ENCODE measurements around the gene HSDL1. TPM values are rescaled to one million over a fixed set of nuclear protein-coding genes. Genes with fewer than 3 reads are reported as not detected.

HSDL1 gene
- total and polyA plus RNA-seq, 2 donors (not counting 1 experiment from before 2014, with no cell fraction given), result 12.4 to 30.8 TPM

GRCh38 chr16:84075376-84075775 lies 69.6 kb downstream of the HSDL1 start:
- Histone ChIP-seq H3K4me2 (replicated peaks; ENCODE audit: low read depth, low read length, poor library complexity, severe bottlenecking) (no peak overlapping the region), H3K9ac (ENCODE audit: low read length) (no peak overlapping the region), H3K79me2 (ENCODE audit: control insufficient read depth, insufficient read depth, low read length) (peaks cover 36% of the 10 kb centered on the region), H2AFZ (ENCODE audit: insufficient read depth, low read depth, low read length, poor library complexity, severe bottlenecking) (no peak overlapping the region), H3K4me1 (ENCODE audit: control insufficient read depth in 2 of 2, insufficient read depth in 2 of 2, low read length in 2 of 2) (no peaks in the 10 kb centered on the region), H3K9me3 (ENCODE audit: control extremely low read depth in 1 of 3, control insufficient read depth in 2 of 3, insufficient read depth in 1 of 3, low read length in 2 of 3) (no peaks in the 10 kb centered on the region), H4K20me1 (ENCODE audit: control insufficient read depth, insufficient read depth, low read length, poor library complexity, severe bottlenecking) (peaks cover 47% of the 10 kb centered on the region), H3K27me3 (replicated peaks in 1 of 4; ENCODE audit: control extremely low read depth in 1 of 4, control insufficient read depth in 3 of 4, insufficient read depth in 4 of 4, low read length in 3 of 4) (no peaks in the 10 kb centered on the region), H3K4me3 (ENCODE audit: control extremely low read depth in 1 of 5, extremely low read depth in 1 of 5, insufficient read depth in 1 of 5, low read depth in 2 of 5, low read length in 4 of 5) (no peak overlapping the region), H3K36me3 (replicated peaks in 1 of 2; ENCODE audit: control extremely low read depth in 1 of 2, control insufficient read depth in 1 of 2, extremely low read depth in 1 of 2, insufficient read depth in 2 of 2, low read length in 1 of 2) (peaks cover 1 to 86% of the 10 kb centered on the region in 2 experiments), H3K27ac (ENCODE audit: low read length in 2 of 2) (no peak overlapping the region)
- TF ChIP-seq EZH2 (IDR thresholded peaks at IDR 0.05; ENCODE audit: borderline replicate concordance, insufficient read depth, low read depth, low read length, poor library complexity, severe bottlenecking), result no peak
- TF ChIP-seq CTCF (IDR thresholded peaks at IDR 0.05), result no peak
- Mint-ChIP-seq H3K27me3 (no peaks in the 10 kb centered on the region), H3K4me3 (no peak overlapping the region), H3K27ac (no peak overlapping the region), H3K4me1 (no peaks in the 10 kb centered on the region), H3K9me3 (ENCODE audit: insufficient read depth) (no peaks in the 10 kb centered on the region)
- ATAC-seq (ENCODE audit: low read depth), result no peak
- 98% methylated on average over 6 of the region's 11 CpGs for WGBS (ENCODE audit: insufficient coverage)
- CTCF ChIA-PET, result interaction anchor here (1.1 kb wide), 1 partner anchor 249 kb away, joined by 3 read pairs; no protein-coding TSS in a partner anchor
- intact Hi-C loops (cut with micrococcal nuclease), result no loop called here
- no peak for DNase-seq
- POLR2A ChIA-PET, result no interaction called here

DNA sequence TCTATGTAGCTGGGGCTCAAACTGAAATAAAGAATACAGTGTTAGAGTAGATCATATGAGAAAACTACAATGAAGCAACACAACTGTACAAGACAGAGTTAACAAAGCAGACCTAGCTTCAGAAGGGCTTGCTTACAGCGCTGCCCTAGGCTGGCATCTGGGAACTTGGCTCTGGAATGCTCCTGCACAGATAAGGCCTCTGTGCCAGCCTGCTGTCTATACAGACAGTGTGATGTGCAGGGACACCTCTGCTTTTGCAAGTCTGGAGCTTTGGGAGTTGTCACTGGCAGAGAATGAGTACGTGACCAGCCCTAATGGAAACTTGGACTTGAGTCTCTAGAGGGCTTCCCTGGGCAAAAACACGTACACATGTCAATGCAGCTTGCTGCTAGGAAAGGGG lies 70.3 kb downstream of the HSDL1 start:
- Mint-ChIP-seq H3K4me1 (no peaks in the 10 kb centered on the region), H3K27me3 (no peaks in the 10 kb centered on the region), H3K4me3 (no peak overlapping the region), H3K9me3 (ENCODE audit: insufficient read depth) (no peaks in the 10 kb centered on the region), H3K27ac (no peak overlapping the region)
- TF ChIP-seq EZH2 (IDR thresholded peaks at IDR 0.05; ENCODE audit: borderline replicate concordance, insufficient read depth, low read depth, low read length, poor library complexity, severe bottlenecking) (no peak), CTCF (IDR thresholded peaks at IDR 0.05) (no peak)
- Histone ChIP-seq H3K79me2 (ENCODE audit: control insufficient read depth, insufficient read depth, low read length) (peaks cover 31% of the 10 kb centered on the region), H3K9ac (ENCODE audit: low read length) (no peak overlapping the region), H2AFZ (ENCODE audit: insufficient read depth, low read depth, low read length, poor library complexity, severe bottlenecking) (no peak overlapping the region), H3K27me3 (replicated peaks in 1 of 4; ENCODE audit: control extremely low read depth in 1 of 4, control insufficient read depth in 3 of 4, insufficient read depth in 4 of 4, low read length in 3 of 4) (no peaks in the 10 kb centered on the region), H4K20me1 (ENCODE audit: control insufficient read depth, insufficient read depth, low read length, poor library complexity, severe bottlenecking) (peaks cover 41% of the 10 kb centered on the region), H3K4me2 (replicated peaks; ENCODE audit: low read depth, low read length, poor library complexity, severe bottlenecking) (no peak overlapping the region), H3K27ac (ENCODE audit: low read length in 2 of 2) (no peak overlapping the region), H3K36me3 (replicated peaks in 1 of 2; ENCODE audit: control extremely low read depth in 1 of 2, control insufficient read depth in 1 of 2, extremely low read depth in 1 of 2, insufficient read depth in 2 of 2, low read length in 1 of 2) (peaks cover 1 to 86% of the 10 kb centered on the region in 2 experiments), H3K4me3 (ENCODE audit: control extremely low read depth in 1 of 5, extremely low read depth in 1 of 5, insufficient read depth in 1 of 5, low read depth in 2 of 5, low read length in 4 of 5) (no peak overlapping the region), H3K9me3 (ENCODE audit: control extremely low read depth in 1 of 3, control insufficient read depth in 2 of 3, insufficient read depth in 1 of 3, low read length in 2 of 3) (no peaks in the 10 kb centered on the region), H3K4me1 (ENCODE audit: control insufficient read depth in 2 of 2, insufficient read depth in 2 of 2, low read length in 2 of 2) (no peaks in the 10 kb centered on the region)
- CTCF ChIA-PET, result interaction anchor here (1.1 kb wide), 1 partner anchor 249 kb away, joined by 3 read pairs; no protein-coding TSS in a partner anchor
- no peak for ATAC-seq (ENCODE audit: low read depth)
- WGBS (ENCODE audit: insufficient coverage), result 95% methylated on average over 3 of the region's 3 CpGs
- intact Hi-C loops (cut with micrococcal nuclease), result no loop called here
- no peak for DNase-seq
- POLR2A ChIA-PET, result no interaction called here

Other genes with a start within 250 kb of the HSDL1 start
- gene MLYCD, start 246.1 kb downstream of the HSDL1 start, total RNA-seq, result 16.8 and 17.1 TPM in 2 replicates
- gene MLYCD, start 246.1 kb downstream of the HSDL1 start, polyA plus RNA-seq, result 2.3 and 2.7 TPM in 2 replicates
- 1.2 and 1.8 TPM in 2 replicates for gene OSGIN1, start 191.9 kb downstream of the HSDL1 start, total RNA-seq
- 0.85 and 1.8 TPM in 2 replicates for gene OSGIN1, start 191.9 kb downstream of the HSDL1 start, polyA plus RNA-seq
- not detected in 2 replicates for gene NECAB2, start 176.9 kb downstream of the HSDL1 start, total RNA-seq
- not detected in 2 replicates for gene NECAB2, start 176.9 kb downstream of the HSDL1 start, polyA plus RNA-seq
- not detected in 2 replicates for gene SLC38A8, start 102.4 kb downstream of the HSDL1 start, total RNA-seq
- not detected in 2 replicates for gene SLC38A8, start 102.4 kb downstream of the HSDL1 start, polyA plus RNA-seq
- 119 and 120 TPM in 2 replicates for gene MBTPS1, start 28.2 kb downstream of the HSDL1 start, total RNA-seq
- gene MBTPS1, start 28.2 kb downstream of the HSDL1 start, polyA plus RNA-seq, result 85.9 and 105 TPM in 2 replicates
- 0.29 and 0.30 TPM in 2 replicates for gene DNAAF1, start 131 bp upstream of the HSDL1 start, total RNA-seq
- 0.13 and 0.24 TPM in 2 replicates for gene DNAAF1, start 131 bp upstream of the HSDL1 start, polyA plus RNA-seq
- 110 and 115 TPM in 2 replicates for gene TAF1C, start 41.9 kb upstream of the HSDL1 start, total RNA-seq
- gene TAF1C, start 41.9 kb upstream of the HSDL1 start, polyA plus RNA-seq, result 125 and 177 TPM in 2 replicates
- gene ADAD2, start 46.0 kb upstream of the HSDL1 start, total RNA-seq, result 0.29 TPM in 1 of 2 replicates, not detected in the other
- 0.06 and 0.14 TPM in 2 replicates for gene ADAD2, start 46.0 kb upstream of the HSDL1 start, polyA plus RNA-seq
- not detected in 2 replicates for gene KCNG4, start 94.8 kb upstream of the HSDL1 start, total RNA-seq
- gene KCNG4, start 94.8 kb upstream of the HSDL1 start, polyA plus RNA-seq, result not detected in 2 replicates
- not detected in 2 replicates for gene WFDC1, start 149.7 kb upstream of the HSDL1 start, total RNA-seq
- not detected in 2 replicates for gene WFDC1, start 149.7 kb upstream of the HSDL1 start, polyA plus RNA-seq
- not detected in 2 replicates for gene ATP2C2, start 223.4 kb upstream of the HSDL1 start, total RNA-seq
- 0.06 TPM in 1 of 2 replicates, not detected in the other for gene ATP2C2, start 223.4 kb upstream of the HSDL1 start, polyA plus RNA-seq

Data from B cell (primary cell).